SK-N-SH (cell line): ENCODE measurements around the gene PTPMT1. TPM values are rescaled to one million over a fixed set of nuclear protein-coding genes. Genes with fewer than 3 reads are reported as not detected.

Source experiments
- CTCF ChIA-PET: fragments of 300-600, 350-600 bp; formaldehyde crosslinking; extraction: SDS; loops from one replicate; lab custom pipeline; 2021; lab: Yijun Ruan, JAX
- POLR2A ChIA-PET: fragments of 350-600 bp; sonication (Branson Sonifier 250); formaldehyde crosslinking; extraction: SDS; loops from one replicate; lab custom pipeline; 2020; ENCODE audit warnings: antibody characterized with exemption, inconsistent platforms; lab: Yijun Ruan, JAX
- DNase-seq: peaks from one replicate; pipeline ENCODE4 v3.0.0; 2012
- H2AFZ ChIP-seq: fragments of 200-600 bp; sonication (generic); 2 replicates; pipeline ENCODE4 v1.8.1; 2016; ENCODE audit warnings: antibody characterized with exemption, mild to moderate bottlenecking, low read depth
- H3F3A ChIP-seq: fragments of 200-600 bp; sonication (generic); replicated peaks from 2 replicates; pipeline ENCODE3; 2016; ENCODE audit warnings: antibody characterized with exemption, mild to moderate bottlenecking; ENCODE audit not compliant: insufficient read depth
- H3K27ac ChIP-seq, 2 experiments: fragments of 200-500 bp in 1 of 2; fragments of 200-600 bp in 1 of 2; sonication (Bioruptor generic) in 1 of 2; sonication (generic), shearing (Covaris generic) in 1 of 2; 2 replicates each; pipeline versions ENCODE4 v1.5.1 to v1.6.1; 2014 to 2016; ENCODE audit warnings: low read depth in 2 of 2, inconsistent platforms in 1 of 2, low read length in 1 of 2, mild to moderate bottlenecking in 1 of 2, mixed read lengths in 1 of 2
- H3K27me3 ChIP-seq: fragments of 200-600 bp; sonication (generic), shearing (Covaris generic); 2 replicates; pipeline ENCODE4 v1.6.1; 2016; ENCODE audit warnings: mixed run types; ENCODE audit not compliant: insufficient read depth
- H3K36me3 ChIP-seq, 2 experiments: fragments of 200-500 bp in 1 of 2; fragments of 200-600 bp in 1 of 2; sonication (Bioruptor generic) in 1 of 2; sonication (generic) in 1 of 2; replicated peaks in 1 of 2; 2 replicates each; pipeline versions ENCODE3 to v1.5.1; 2014 to 2016; ENCODE audit warnings: low read length in 1 of 2, mild to moderate bottlenecking in 1 of 2; ENCODE audit not compliant: insufficient read depth in 2 of 2, control insufficient read depth in 1 of 2
- H3K4me1 ChIP-seq, 2 experiments: fragments of 200-500 bp in 1 of 2; fragments of 200-600 bp in 1 of 2; sonication (Bioruptor generic) in 1 of 2; sonication (generic), shearing (Covaris generic) in 1 of 2; 2 replicates each; pipeline versions ENCODE4 v1.5.1 to v1.6.1; 2014 to 2016; ENCODE audit warnings: low read depth in 1 of 2, low read length in 1 of 2, mixed run types in 1 of 2; ENCODE audit not compliant: insufficient read depth in 2 of 2, control insufficient read depth in 1 of 2
- H3K4me2 ChIP-seq: fragments of 200-600 bp; sonication (generic), shearing (Covaris generic); 2 replicates; pipeline ENCODE4 v1.6.1; 2017; ENCODE audit warnings: mixed run types
- H3K4me3 ChIP-seq, 2 experiments: fragments of 200-500 bp in 1 of 2; fragments of 200-600 bp in 1 of 2; sonication (Bioruptor generic) in 1 of 2; sonication (generic), shearing (Covaris generic) in 1 of 2; 2 replicates each; pipeline versions ENCODE4 v1.5.1 to v1.8.1; 2014 to 2016; ENCODE audit warnings: low read depth in 2 of 2, inconsistent platforms in 1 of 2, low read length in 1 of 2, mild to moderate bottlenecking in 1 of 2, mixed read lengths in 1 of 2, moderate library complexity in 1 of 2
- H3K79me2 ChIP-seq: fragments of 200-600 bp; sonication (generic); 2 replicates; pipeline ENCODE4 v1.8.1; 2017; ENCODE audit warnings: mild to moderate bottlenecking; ENCODE audit not compliant: insufficient read depth
- H3K9ac ChIP-seq: fragments of 200-600 bp; sonication (generic); 2 replicates; pipeline ENCODE4 v1.6.1; 2017; ENCODE audit warnings: mixed run types
- H3K9me2 ChIP-seq: fragments of 200-600 bp; sonication (generic); 2 replicates; pipeline ENCODE4 v1.6.1; 2017; ENCODE audit warnings: mixed run types
- H3K9me3 ChIP-seq: fragments of 200-600 bp; sonication (generic); 2 replicates; pipeline ENCODE4 v1.6.1; 2017; ENCODE audit warnings: mixed run types, mild to moderate bottlenecking, moderate library complexity
- H4K20me1 ChIP-seq: fragments of 200-600 bp; sonication (generic); 2 replicates; pipeline ENCODE4 v1.6.1; 2017; ENCODE audit warnings: mild to moderate bottlenecking, mixed run types; ENCODE audit not compliant: insufficient read depth
- CHD2 ChIP-seq: fragments of 150-350 bp; IDR thresholded peaks from 2 replicates; pipeline ENCODE4 v1.6.1; 2018; ENCODE audit warnings: low read length; ENCODE audit not compliant: partially characterized antibody
- CTCF ChIP-seq: fragments of 200-600 bp; sonication (generic); IDR thresholded peaks from 2 replicates; pipeline ENCODE4 v1.6.1; 2017; ENCODE audit warnings: antibody characterized with exemption, mild to moderate bottlenecking, moderate library complexity
- EP300 ChIP-seq, 2 experiments: IDR thresholded peaks; 2 replicates each; pipeline versions ENCODE4 v1.4.0 to v1.6.1; 2012; ENCODE audit warnings: borderline replicate concordance in 1 of 2, low read depth in 1 of 2, low read length in 1 of 2
- EZH2phosphoT487 ChIP-seq: fragments of 200-600 bp; sonication (generic); IDR thresholded peaks from 2 replicates; pipeline ENCODE4 v1.6.1; 2017; ENCODE audit warnings: low read depth, mixed run types, mild to moderate bottlenecking, antibody characterized with exemption, moderate library complexity, borderline replicate concordance
- GABPA ChIP-seq: IDR thresholded peaks from 2 replicates; pipeline ENCODE4 v1.4.0; 2012; ENCODE audit warnings: low read depth, mild to moderate bottlenecking
- GATA2 ChIP-seq: sonication (generic); formaldehyde crosslinking; IDR thresholded peaks from 2 replicates; pipeline ENCODE4 v1.5.0; 2020; ENCODE audit warnings: mild to moderate bottlenecking, missing genetic modification reagents
- MEF2A ChIP-seq: IDR thresholded peaks from 2 replicates; pipeline ENCODE4 v1.4.0; 2012; ENCODE audit warnings: low read depth, borderline replicate concordance
- NFIC ChIP-seq: IDR thresholded peaks from 2 replicates; pipeline ENCODE4 v1.4.0; 2012; ENCODE audit warnings: borderline replicate concordance
- NRF1 ChIP-seq: IDR thresholded peaks from 2 replicates; pipeline ENCODE4 v1.6.1; 2012; ENCODE audit warnings: low read depth, mild to moderate bottlenecking, low read length
- RCOR1 ChIP-seq: fragments of 150-350 bp; IDR thresholded peaks from 2 replicates; pipeline ENCODE4 v1.6.1; 2017; ENCODE audit warnings: antibody characterized with exemption, low read length
- REST ChIP-seq: IDR thresholded peaks from 2 replicates; pipeline ENCODE4 v1.6.1; 2012; ENCODE audit warnings: mild to moderate bottlenecking, low read depth, low read length, moderate library complexity
- RXRA ChIP-seq: IDR thresholded peaks from 2 replicates; pipeline ENCODE4 v1.4.0; 2012; ENCODE audit warnings: low read depth, mild to moderate bottlenecking, borderline replicate concordance
- TCF12 ChIP-seq: IDR thresholded peaks from 2 replicates; pipeline ENCODE4 v1.4.0; 2012
- TEAD4 ChIP-seq: IDR thresholded peaks from 2 replicates; pipeline ENCODE4 v1.4.0; 2012; ENCODE audit warnings: mild to moderate bottlenecking, borderline replicate concordance; ENCODE audit not compliant: insufficient read depth
- USF1 ChIP-seq: IDR thresholded peaks from 2 replicates; pipeline ENCODE4 v1.4.0; 2012; ENCODE audit warnings: low read depth, borderline replicate concordance
- USF2 ChIP-seq: fragments of 150-350 bp; IDR thresholded peaks from 2 replicates; pipeline ENCODE4 v1.6.1; 2017; ENCODE audit warnings: antibody characterized with exemption, low read length, low read depth, borderline replicate concordance
- YY1 ChIP-seq: IDR thresholded peaks from 2 replicates; pipeline ENCODE4 v1.4.0; 2012; ENCODE audit warnings: low read depth, mild to moderate bottlenecking
- ZBTB33 ChIP-seq: IDR thresholded peaks from 2 replicates; pipeline ENCODE4 v1.4.0; 2012; ENCODE audit warnings: low read depth, borderline replicate concordance
- WGBS: methylation state at CpG from one replicate; pipeline ENCODE4 v1.1.6; 2017; ENCODE audit warnings: low lambda C conversion rate; 5-methylcytosine and 5-hydroxymethylcytosine counted together
- polyA plus RNA-seq, 3 experiments: library from polyadenylated mRNA; depleted of rRNA; stranded (reverse); fragments of >200 nt; gene quantifications; 2 replicates each; pipeline ENCODE4 v1.2.3, GENCODE V29; 2012

Gene PTPMT1
- polyA plus RNA-seq, 1 of the 3 experiments (the other 2 are of a cell fraction): 64.4 TPM

GRCh38 chr11:47592970-47593369 lies 27.6 kb downstream of the PTPMT1 start:
- Histone ChIP-seq H3K27ac (no peak overlapping the region), H3K9me2 (no peaks in the 10 kb centered on the region), H3K9ac (no peak overlapping the region), H4K20me1 (no peaks in the 10 kb centered on the region), H3K9me3 (no peaks in the 10 kb centered on the region), H3K27me3 (peaks cover 13% of the 10 kb centered on the region; the same call in 1 of the 2 replicates)
- CTCF ChIA-PET: interaction anchor here (0.9 kb wide), 1 partner anchor 41 kb away, joined by 3 read pairs; no protein-coding TSS in a partner anchor
- TF ChIP-seq MEF2A: no peak
- no peak for TF ChIP-seq TEAD4
- no peak for TF ChIP-seq REST
- no peak for TF ChIP-seq NFIC
- no peak for TF ChIP-seq CHD2
- TF ChIP-seq EP300 (IDR thresholded peaks at IDR 0.05; ENCODE audit: borderline replicate concordance in 1 of 2, low read depth in 1 of 2, low read length in 1 of 2): no peak
- no peak for TF ChIP-seq GABPA
- TF ChIP-seq YY1: no peak
- no peak for TF ChIP-seq ZBTB33
- TF ChIP-seq GATA2: no peak
- no peak for TF ChIP-seq CTCF
- no peak for TF ChIP-seq TCF12
- TF ChIP-seq EZH2phosphoT487: no peak
- TF ChIP-seq RCOR1: no peak
- no peak for TF ChIP-seq RXRA
- TF ChIP-seq NRF1: no peak
- no peak for TF ChIP-seq USF2
- TF ChIP-seq USF1: no peak
- TF ChIP-seq, all 33 proteins: peak for 0
- no peaks in the 10 kb centered on the region for H3K36me3 ChIP-seq
- no peak overlapping the region for H3K4me2 ChIP-seq
- H2AFZ ChIP-seq: no peak overlapping the region
- no peaks in the 10 kb centered on the region for H3F3A ChIP-seq
- H3K4me3 ChIP-seq: no peak overlapping the region
- 64% methylated on average over 2 of the region's 2 CpGs for WGBS
- POLR2A ChIA-PET: no interaction called here
- no peaks in the 10 kb centered on the region for H3K79me2 ChIP-seq
- DNase-seq: no peak
- peaks cover 0 to 9% of the 10 kb centered on the region in 2 experiments; a peak in 1 of 4 replicates for H3K4me1 ChIP-seq
